Natural killer cell (primary cell): ENCODE results near the gene TMEM184A. TPM values are rescaled to one million over a fixed set of nuclear protein-coding genes. Genes with fewer than 3 reads are reported as not detected.

Experiments used
- ATAC-seq, 3 donors: fragments of 150-1000 bp in 2 of 3; fragments of 200-7000 bp in 1 of 3; cut with Tn5 transposase; 1 replicate in 1 of 3; 2 replicates in 2 of 3; pipeline ENCODE4 v1.10.0; 2021; ENCODE audit warnings: mild to moderate bottlenecking in 2 of 3, moderate library complexity in 2 of 3
- DNase-seq, 2 donors: peaks; one replicate each; pipeline versions ENCODE4 v3.0.0 to v3.0.0-alpha.2; 2013 to 2021; ENCODE audit warnings: mixed read lengths in 1 of 2
- H3K27ac ChIP-seq: one replicate; pipeline ENCODE4 v1.5.1; 2013; ENCODE audit warnings: mild to moderate bottlenecking, low read length
- H3K27me3 ChIP-seq: one replicate; pipeline ENCODE4 v1.6.1; 2013; ENCODE audit warnings: low read length; ENCODE audit not compliant: control insufficient read depth, insufficient read depth
- H3K36me3 ChIP-seq: one replicate; pipeline ENCODE4 v1.6.1; 2013; ENCODE audit warnings: low read length; ENCODE audit not compliant: control insufficient read depth, insufficient read depth
- H3K4me1 ChIP-seq: one replicate; pipeline ENCODE4 v1.6.1; 2013; ENCODE audit warnings: low read length; ENCODE audit not compliant: control insufficient read depth, insufficient read depth
- H3K4me3 ChIP-seq: one replicate; pipeline ENCODE4 v1.5.1; 2013; ENCODE audit warnings: low read length
- H3K9me3 ChIP-seq: one replicate; pipeline ENCODE4 v1.6.1; 2013; ENCODE audit warnings: low read length; ENCODE audit not compliant: control insufficient read depth, insufficient read depth
- H3K27ac Mint-ChIP-seq, 2 donors: one replicate each; pipeline ENCODE4 v1.8.0; 2022; ENCODE audit warnings: mild to moderate bottlenecking in 2 of 2, mixed read lengths in 2 of 2, moderate library complexity in 1 of 2
- H3K27me3 Mint-ChIP-seq, 2 donors: one replicate each; pipeline ENCODE4 v1.8.0; 2022; ENCODE audit warnings: low read depth in 2 of 2, mixed read lengths in 2 of 2
- H3K36me3 Mint-ChIP-seq: one replicate; pipeline ENCODE4 v1.8.0; 2022; ENCODE audit warnings: mixed read lengths
- H3K4me1 Mint-ChIP-seq, 2 donors: one replicate each; pipeline ENCODE4 v1.8.0; 2022; ENCODE audit warnings: mixed read lengths in 2 of 2
- H3K4me3 Mint-ChIP-seq: one replicate; pipeline ENCODE4 v1.8.0; 2022; ENCODE audit warnings: mild to moderate bottlenecking, moderate library complexity, mixed read lengths
- H3K9me3 Mint-ChIP-seq, 2 donors: one replicate each; pipeline ENCODE4 v1.8.0; 2022; ENCODE audit warnings: mixed read lengths in 2 of 2
- WGBS: methylation state at CpG from one replicate; pipeline ENCODE4 v1.1.7; 2013; ENCODE audit warnings: missing lambda C conversion rate; ENCODE audit not compliant: insufficient coverage; 5-methylcytosine and 5-hydroxymethylcytosine counted together
- intact Hi-C: fragments of 100-400 bp; cut with micrococcal nuclease; formaldehyde crosslinking; loops from one replicate; pipeline ENCODE4 v1.14.2; 2022
- total RNA-seq, 4 donors: library from RNA; stranded (reverse); fragments of 120-200 nt in 1 of 4; gene quantifications; one replicate each; pipeline versions ENCODE4 v1.2.3 to v1.2.4, GENCODE V29; 2013 to 2022
- TF ChIP-seq, protein P1 (sequence below): fragments of 200-600 bp; IDR thresholded peaks from one replicate; pipeline ENCODE4 v1.8.0; 2022; ENCODE audit warnings: antibody characterized with exemption

The TMEM184A gene
- total RNA-seq, 3 donors from 2014 or later (not counting 1 experiment from before 2014, with no cell fraction given), result 0.14 TPM; not detected in 2

- H3K27me3 ChIP-seq, result no peaks in the 10 kb centered on the region
- H3K4me3 ChIP-seq, result no peak overlapping the region
- H3K9me3 ChIP-seq, result no peaks in the 10 kb centered on the region
- no peak overlapping the region for H3K27ac ChIP-seq
- peaks cover 5% of the 10 kb centered on the region for H3K36me3 ChIP-seq
- intact Hi-C loops, result no loop called here
- ATAC-seq, result no peak
- DNase-seq, result no peak
- Mint-ChIP-seq H3K27ac (peak overlapping the region in 1 of 2 donors; percentile 36), H3K36me3 (no peaks in the 10 kb centered on the region), H3K27me3 (no peaks in the 10 kb centered on the region), H3K4me1 (peaks cover 0 to 9% of the 10 kb centered on the region in 2 donors), H3K4me3 (no peak overlapping the region), H3K9me3 (no peaks in the 10 kb centered on the region)
- H3K4me1 ChIP-seq, result no peaks in the 10 kb centered on the region
- TF ChIP-seq, protein P1, sequence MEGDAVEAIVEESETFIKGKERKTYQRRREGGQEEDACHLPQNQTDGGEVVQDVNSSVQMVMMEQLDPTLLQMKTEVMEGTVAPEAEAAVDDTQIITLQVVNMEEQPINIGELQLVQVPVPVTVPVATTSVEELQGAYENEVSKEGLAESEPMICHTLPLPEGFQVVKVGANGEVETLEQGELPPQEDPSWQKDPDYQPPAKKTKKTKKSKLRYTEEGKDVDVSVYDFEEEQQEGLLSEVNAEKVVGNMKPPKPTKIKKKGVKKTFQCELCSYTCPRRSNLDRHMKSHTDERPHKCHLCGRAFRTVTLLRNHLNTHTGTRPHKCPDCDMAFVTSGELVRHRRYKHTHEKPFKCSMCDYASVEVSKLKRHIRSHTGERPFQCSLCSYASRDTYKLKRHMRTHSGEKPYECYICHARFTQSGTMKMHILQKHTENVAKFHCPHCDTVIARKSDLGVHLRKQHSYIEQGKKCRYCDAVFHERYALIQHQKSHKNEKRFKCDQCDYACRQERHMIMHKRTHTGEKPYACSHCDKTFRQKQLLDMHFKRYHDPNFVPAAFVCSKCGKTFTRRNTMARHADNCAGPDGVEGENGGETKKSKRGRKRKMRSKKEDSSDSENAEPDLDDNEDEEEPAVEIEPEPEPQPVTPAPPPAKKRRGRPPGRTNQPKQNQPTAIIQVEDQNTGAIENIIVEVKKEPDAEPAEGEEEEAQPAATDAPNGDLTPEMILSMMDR, result no peak
- WGBS, result 87% methylated on average over 14 of the region's 14 CpGs
Observed at GRCh38 chr7:1548944-1549343, 7.1 kb downstream of the TMEM184A start.

DNA sequence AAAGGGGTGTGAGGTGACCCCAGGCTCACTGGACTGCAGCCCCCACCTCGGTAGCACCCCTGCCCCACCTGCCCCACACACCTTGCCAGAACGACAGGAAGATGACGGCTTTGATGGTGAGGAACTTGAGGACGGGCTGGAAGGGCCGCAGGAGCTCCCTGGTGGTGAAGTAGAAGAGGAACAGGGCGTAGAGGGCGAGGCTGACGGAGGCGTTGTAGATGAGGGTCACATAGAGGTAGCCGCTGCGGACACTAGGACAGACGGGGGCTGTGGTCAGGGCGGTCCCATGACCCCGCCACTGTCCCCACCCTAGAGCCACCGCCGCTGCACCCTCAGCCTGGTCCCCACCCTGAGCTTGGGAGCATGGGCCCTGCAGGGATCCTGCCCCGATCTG, 7.6 kb downstream of the TMEM184A start:
- Histone ChIP-seq H3K36me3 (peaks cover 5% of the 10 kb centered on the region), H3K27ac (no peak overlapping the region), H3K4me3 (no peak overlapping the region), H3K27me3 (no peaks in the 10 kb centered on the region), H3K4me1 (no peaks in the 10 kb centered on the region), H3K9me3 (no peaks in the 10 kb centered on the region)
- H3K27me3 Mint-ChIP-seq, result no peaks in the 10 kb centered on the region
- ATAC-seq (peak in 1 of 3 donors; percentile 18), DNase-seq (no peak)
- no peak overlapping the region for H3K4me3 Mint-ChIP-seq
- peak overlapping the region in 1 of 2 donors; percentile 36 for H3K27ac Mint-ChIP-seq
- TF ChIP-seq, protein P1, result no peak
- intact Hi-C loops, result no loop called here
- H3K9me3 Mint-ChIP-seq, result no peaks in the 10 kb centered on the region
- 73% methylated on average over 17 of the region's 17 CpGs for WGBS
- H3K36me3 Mint-ChIP-seq, result no peaks in the 10 kb centered on the region
- peaks cover 0 to 9% of the 10 kb centered on the region in 2 donors for H3K4me1 Mint-ChIP-seq

- DNase-seq (no peak), ATAC-seq (no peak)
- no peak overlapping the region for H3K27ac ChIP-seq
- Mint-ChIP-seq H3K27ac (peak overlapping the region in 1 of 2 donors; percentile 36), H3K27me3 (no peaks in the 10 kb centered on the region), H3K4me1 (peaks cover 0 to 9% of the 10 kb centered on the region in 2 donors), H3K9me3 (no peaks in the 10 kb centered on the region), H3K4me3 (no peak overlapping the region), H3K36me3 (no peaks in the 10 kb centered on the region)
- 85% methylated on average over 34 of the region's 35 CpGs for WGBS
- intact Hi-C loops, result no loop called here
- no peaks in the 10 kb centered on the region for H3K9me3 ChIP-seq
- H3K27me3 ChIP-seq, result no peaks in the 10 kb centered on the region
- H3K4me1 ChIP-seq, result no peaks in the 10 kb centered on the region
- H3K36me3 ChIP-seq, result peaks cover 5% of the 10 kb centered on the region
- TF ChIP-seq, protein P1, result no peak
- H3K4me3 ChIP-seq, result no peak overlapping the region
Observed at GRCh38 chr7:1547777-1548437, 8.1 kb downstream of the TMEM184A start.
